PC-9 (cell line): Measurements from ENCODE around the gene MED27.

ENCODE experiments used
- EZH2 ChIP-seq: fragments of 200-600 bp; sonication (generic); IDR thresholded peaks from 2 replicates; pipeline ENCODE4 v1.8.0; 2017; ENCODE audit warnings: antibody characterized with exemption, low read depth
- TF ChIP-seq, protein P1 (sequence below): fragments of 200-600 bp; sonication (generic); conservative IDR thresholded peaks from 2 replicates; pipeline ENCODE4 v1.6.1; 2017; ENCODE audit warnings: mixed run types, antibody characterized with exemption, mild to moderate bottlenecking, moderate library complexity

DNA sequence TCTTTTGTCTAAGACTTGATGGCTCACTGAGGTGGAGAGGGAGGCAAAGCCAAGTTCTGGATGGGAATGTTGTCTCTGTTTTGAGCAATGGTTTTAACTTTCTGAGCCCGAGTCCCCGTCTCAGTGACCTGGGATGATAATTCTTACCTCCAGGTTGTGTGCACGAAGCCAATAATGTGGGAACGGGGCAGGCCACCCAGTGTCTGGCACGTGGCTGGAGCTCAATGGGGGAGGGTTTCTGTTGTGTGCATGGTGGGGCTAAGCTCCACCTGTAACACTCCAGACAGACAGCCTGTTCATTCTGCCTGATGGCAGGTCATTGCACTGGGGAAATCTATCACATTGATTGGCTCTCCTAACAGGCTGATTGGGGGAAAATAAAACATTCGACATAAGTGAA lies 45.1 kb upstream of the MED27 start:
- TF ChIP-seq, protein P1, sequence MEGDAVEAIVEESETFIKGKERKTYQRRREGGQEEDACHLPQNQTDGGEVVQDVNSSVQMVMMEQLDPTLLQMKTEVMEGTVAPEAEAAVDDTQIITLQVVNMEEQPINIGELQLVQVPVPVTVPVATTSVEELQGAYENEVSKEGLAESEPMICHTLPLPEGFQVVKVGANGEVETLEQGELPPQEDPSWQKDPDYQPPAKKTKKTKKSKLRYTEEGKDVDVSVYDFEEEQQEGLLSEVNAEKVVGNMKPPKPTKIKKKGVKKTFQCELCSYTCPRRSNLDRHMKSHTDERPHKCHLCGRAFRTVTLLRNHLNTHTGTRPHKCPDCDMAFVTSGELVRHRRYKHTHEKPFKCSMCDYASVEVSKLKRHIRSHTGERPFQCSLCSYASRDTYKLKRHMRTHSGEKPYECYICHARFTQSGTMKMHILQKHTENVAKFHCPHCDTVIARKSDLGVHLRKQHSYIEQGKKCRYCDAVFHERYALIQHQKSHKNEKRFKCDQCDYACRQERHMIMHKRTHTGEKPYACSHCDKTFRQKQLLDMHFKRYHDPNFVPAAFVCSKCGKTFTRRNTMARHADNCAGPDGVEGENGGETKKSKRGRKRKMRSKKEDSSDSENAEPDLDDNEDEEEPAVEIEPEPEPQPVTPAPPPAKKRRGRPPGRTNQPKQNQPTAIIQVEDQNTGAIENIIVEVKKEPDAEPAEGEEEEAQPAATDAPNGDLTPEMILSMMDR: no peak
- TF ChIP-seq EZH2: no peak
